Neural progenitor cell (in vitro differentiated cells): ENCODE results near the gene ITGA4. TPM values are rescaled to one million over a fixed set of nuclear protein-coding genes. Genes with fewer than 3 reads are reported as not detected.

Experiments
- DNase-seq: peaks from one replicate; pipeline ENCODE4 v3.0.0-alpha.2; 2016; ENCODE audit warnings: low spot score
- H2AFZ ChIP-seq: fragments of 200-600 bp; sonication (generic); replicated peaks from 2 replicates; pipeline ENCODE4 v1.6.1; 2016; ENCODE audit warnings: antibody characterized with exemption
- H3F3A ChIP-seq: fragments of 200-600 bp; sonication (generic); 2 replicates; pipeline ENCODE4 v1.6.1; 2016; ENCODE audit warnings: antibody characterized with exemption, low read depth
- H3K27ac ChIP-seq: fragments of 200-600 bp; sonication (generic); 2 replicates; pipeline ENCODE4 v1.5.1; 2016; ENCODE audit warnings: mild to moderate bottlenecking
- H3K27me3 ChIP-seq: fragments of 200-600 bp; sonication (generic); 2 replicates; pipeline ENCODE4 v1.6.1; 2016; ENCODE audit warnings: mild to moderate bottlenecking, moderate library complexity
- H3K36me3 ChIP-seq: fragments of 200-600 bp; sonication (generic); 2 replicates; pipeline ENCODE4 v1.5.1; 2016
- H3K4me1 ChIP-seq: fragments of 200-600 bp; sonication (generic); 2 replicates; pipeline ENCODE4 v1.6.1; 2016; ENCODE audit warnings: mixed run types
- H3K4me2 ChIP-seq: fragments of 200-600 bp; sonication (generic); 2 replicates; pipeline ENCODE4 v1.6.1; 2016
- H3K4me3 ChIP-seq: fragments of 200-600 bp; sonication (generic); 2 replicates; pipeline ENCODE4 v1.5.1; 2016
- H3K79me2 ChIP-seq: fragments of 200-600 bp; sonication (generic); 2 replicates; pipeline ENCODE4 v1.6.1; 2016; ENCODE audit warnings: low read depth
- H3K9ac ChIP-seq: fragments of 200-600 bp; sonication (generic); 2 replicates; pipeline ENCODE4 v1.6.1; 2016
- H3K9me3 ChIP-seq: fragments of 200-600 bp; sonication (generic); 2 replicates; pipeline ENCODE4 v1.5.1; 2016; ENCODE audit warnings: low read depth
- H4K20me1 ChIP-seq: fragments of 200-600 bp; sonication (generic); 2 replicates; pipeline ENCODE4 v1.6.1; 2016; ENCODE audit warnings: low read depth
- H3K27ac Mint-ChIP-seq: 3 replicates; pipeline ENCODE4 v1.8.0; 2021; ENCODE audit warnings: mixed read lengths
- H3K27me3 Mint-ChIP-seq: 2 replicates; pipeline ENCODE4 v1.8.0; 2022; ENCODE audit warnings: low read depth, mild to moderate bottlenecking, inconsistent platforms, moderate library complexity, mixed read lengths; ENCODE audit not compliant: insufficient read depth
- H3K36me3 Mint-ChIP-seq: 3 replicates; pipeline ENCODE4 v1.8.0; 2021; ENCODE audit warnings: mixed read lengths
- H3K4me1 Mint-ChIP-seq: 3 replicates; pipeline ENCODE4 v1.8.0; 2021; ENCODE audit warnings: mixed read lengths
- H3K4me3 Mint-ChIP-seq: 3 replicates; pipeline ENCODE4 v1.8.0; 2021; ENCODE audit warnings: mild to moderate bottlenecking, moderate library complexity, mixed read lengths
- H3K9me3 Mint-ChIP-seq: 3 replicates; pipeline ENCODE4 v1.8.0; 2020; ENCODE audit warnings: mixed read lengths
- EZH2 ChIP-seq: fragments of 200-600 bp; sonication (generic); IDR thresholded peaks from 2 replicates; pipeline ENCODE4 v1.6.1; 2017; ENCODE audit warnings: antibody characterized with exemption, mild to moderate bottlenecking, moderate library complexity
- EZH2phosphoT487 ChIP-seq: fragments of 200-600 bp; sonication (generic); IDR thresholded peaks from 2 replicates; pipeline ENCODE4 v1.6.1; 2017; ENCODE audit warnings: antibody characterized with exemption
- total RNA-seq: library from RNA; depleted of rRNA; stranded (reverse); fragments of >200 nt; gene quantifications from 2 replicates; pipeline ENCODE4 v1.2.3, GENCODE V29; 2015; ENCODE audit warnings: low replicate concordance
- TF ChIP-seq, protein P1 (sequence below): fragments of 200-600 bp; sonication (generic); IDR thresholded peaks from 2 replicates; pipeline ENCODE4 v1.5.1; 2017; ENCODE audit warnings: antibody characterized with exemption, mild to moderate bottlenecking

The ITGA4 gene
- total RNA-seq, 1 donor from 2014 or later: 10.2 TPM

- Histone ChIP-seq H3K36me3 (no peaks in the 10 kb centered on the region), H3K79me2 (no peaks in the 10 kb centered on the region), H3K27ac (no peak overlapping the region), H3K27me3 (no peaks in the 10 kb centered on the region), H3F3A (no peaks in the 10 kb centered on the region), H3K9ac (no peak overlapping the region), H4K20me1 (no peaks in the 10 kb centered on the region), H3K4me2 (no peak overlapping the region), H3K9me3 (no peaks in the 10 kb centered on the region), H3K4me3 (no peak overlapping the region), H3K4me1 (no peaks in the 10 kb centered on the region), H2AFZ (no peak overlapping the region)
- DNase-seq: no peak
- no peaks in the 10 kb centered on the region for H3K9me3 Mint-ChIP-seq
- TF ChIP-seq EZH2phosphoT487 (no peak), EZH2 (no peak)
- TF ChIP-seq, protein P1, sequence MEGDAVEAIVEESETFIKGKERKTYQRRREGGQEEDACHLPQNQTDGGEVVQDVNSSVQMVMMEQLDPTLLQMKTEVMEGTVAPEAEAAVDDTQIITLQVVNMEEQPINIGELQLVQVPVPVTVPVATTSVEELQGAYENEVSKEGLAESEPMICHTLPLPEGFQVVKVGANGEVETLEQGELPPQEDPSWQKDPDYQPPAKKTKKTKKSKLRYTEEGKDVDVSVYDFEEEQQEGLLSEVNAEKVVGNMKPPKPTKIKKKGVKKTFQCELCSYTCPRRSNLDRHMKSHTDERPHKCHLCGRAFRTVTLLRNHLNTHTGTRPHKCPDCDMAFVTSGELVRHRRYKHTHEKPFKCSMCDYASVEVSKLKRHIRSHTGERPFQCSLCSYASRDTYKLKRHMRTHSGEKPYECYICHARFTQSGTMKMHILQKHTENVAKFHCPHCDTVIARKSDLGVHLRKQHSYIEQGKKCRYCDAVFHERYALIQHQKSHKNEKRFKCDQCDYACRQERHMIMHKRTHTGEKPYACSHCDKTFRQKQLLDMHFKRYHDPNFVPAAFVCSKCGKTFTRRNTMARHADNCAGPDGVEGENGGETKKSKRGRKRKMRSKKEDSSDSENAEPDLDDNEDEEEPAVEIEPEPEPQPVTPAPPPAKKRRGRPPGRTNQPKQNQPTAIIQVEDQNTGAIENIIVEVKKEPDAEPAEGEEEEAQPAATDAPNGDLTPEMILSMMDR: no peak
- no peak overlapping the region for H3K4me3 Mint-ChIP-seq
- H3K27ac Mint-ChIP-seq: no peak overlapping the region
- no peaks in the 10 kb centered on the region for H3K27me3 Mint-ChIP-seq
- H3K36me3 Mint-ChIP-seq: no peaks in the 10 kb centered on the region
- H3K4me1 Mint-ChIP-seq: no peaks in the 10 kb centered on the region
Measured at GRCh38 chr2:181515719-181516118, 58.5 kb downstream of the ITGA4 start.

- H3K27ac Mint-ChIP-seq: no peak overlapping the region
- H3K36me3 Mint-ChIP-seq: no peaks in the 10 kb centered on the region
- Histone ChIP-seq H2AFZ (no peak overlapping the region), H3F3A (no peaks in the 10 kb centered on the region), H3K27ac (no peak overlapping the region), H3K27me3 (no peaks in the 10 kb centered on the region), H4K20me1 (no peaks in the 10 kb centered on the region), H3K4me3 (no peak overlapping the region), H3K4me1 (no peaks in the 10 kb centered on the region), H3K79me2 (no peaks in the 10 kb centered on the region), H3K36me3 (no peaks in the 10 kb centered on the region), H3K9ac (no peak overlapping the region), H3K9me3 (no peaks in the 10 kb centered on the region), H3K4me2 (no peak overlapping the region)
- no peak for DNase-seq
- TF ChIP-seq EZH2 (no peak), EZH2phosphoT487 (no peak)
- TF ChIP-seq, protein P1: no peak
- H3K4me3 Mint-ChIP-seq: no peak overlapping the region
- no peaks in the 10 kb centered on the region for H3K27me3 Mint-ChIP-seq
- H3K9me3 Mint-ChIP-seq: no peaks in the 10 kb centered on the region
- no peaks in the 10 kb centered on the region for H3K4me1 Mint-ChIP-seq
Measured at GRCh38 chr2:181516992-181517391, 59.8 kb downstream of the ITGA4 start.

GRCh38 chr2:181517685-181518301 lies 60.6 kb downstream of the ITGA4 start:
- Histone ChIP-seq H3K4me1 (no peaks in the 10 kb centered on the region), H3F3A (no peaks in the 10 kb centered on the region), H3K4me2 (no peak overlapping the region), H3K27ac (no peak overlapping the region), H4K20me1 (no peaks in the 10 kb centered on the region), H2AFZ (no peak overlapping the region), H3K36me3 (no peaks in the 10 kb centered on the region), H3K27me3 (no peaks in the 10 kb centered on the region), H3K4me3 (no peak overlapping the region), H3K9ac (no peak overlapping the region), H3K79me2 (no peaks in the 10 kb centered on the region), H3K9me3 (no peaks in the 10 kb centered on the region)
- H3K27ac Mint-ChIP-seq: no peak overlapping the region
- no peaks in the 10 kb centered on the region for H3K27me3 Mint-ChIP-seq
- TF ChIP-seq, protein P1: no peak
- TF ChIP-seq EZH2 (no peak), EZH2phosphoT487 (no peak)
- no peaks in the 10 kb centered on the region for H3K9me3 Mint-ChIP-seq
- no peaks in the 10 kb centered on the region for H3K4me1 Mint-ChIP-seq
- no peak overlapping the region for H3K4me3 Mint-ChIP-seq
- no peak for DNase-seq
- H3K36me3 Mint-ChIP-seq: no peaks in the 10 kb centered on the region
